IPS DF 4.7 (cell line): Measurements from ENCODE around the gene SRMS.

Source experiments
- DNase-seq: peaks from one replicate; pipeline ENCODE4 v3.0.0-alpha.2; 2013; ENCODE audit warnings: low spot score; ENCODE audit errors: extremely low read depth

SRMS gene

GRCh38 chr20:63539441-63540370 is 7.8 kb downstream of the SRMS start:
- DNase-seq = no peak

- no peak for DNase-seq
Measured at GRCh38 chr20:63539092-63539430, 8.5 kb downstream of the SRMS start.

GRCh38 chr20:63538204-63539091 is 9.1 kb downstream of the SRMS start:
- no peak for DNase-seq

- peak; percentile 58 for DNase-seq
Measured at GRCh38 chr20:63537525-63538203, 9.9 kb downstream of the SRMS start.

GRCh38 chr20:63536997-63537524 is 10.5 kb downstream of the SRMS start, which contains the start of gene PTK6:
TSS of gene PTK6 (minus strand) at chr20:63537376. CDS start at chr20:63537314, 62 bp downstream.
- no peak for DNase-seq

GRCh38 chr20:63536241-63536977 is 11.1 kb downstream of the SRMS start:
- no peak for DNase-seq

- DNase-seq = no peak
Measured at GRCh38 chr20:63534831-63535651, 12.5 kb downstream of the SRMS start.

- no peak for DNase-seq
Measured at GRCh38 chr20:63534427-63534830, 13.1 kb downstream of the SRMS start.

- DNase-seq = no peak
Measured at GRCh38 chr20:63533871-63534393, 13.6 kb downstream of the SRMS start.

GRCh38 chr20:63533388-63533787 is 14.2 kb downstream of the SRMS start:
- no peak for DNase-seq

- DNase-seq = no peak
Measured at GRCh38 chr20:63532449-63532971, 15.0 kb downstream of the SRMS start.

- no peak for DNase-seq
Measured at GRCh38 chr20:63531686-63532448, 15.7 kb downstream of the SRMS start.

GRCh38 chr20:63530788-63531160 is 16.8 kb downstream of the SRMS start:
- DNase-seq = no peak

- no peak for DNase-seq
Measured at GRCh38 chr20:63529861-63530787, 17.4 kb downstream of the SRMS start.

GRCh38 chr20:63529180-63529860 is 18.2 kb downstream of the SRMS start:
- no peak for DNase-seq

- no peak for DNase-seq
Measured at GRCh38 chr20:63527184-63527583, 20.4 kb downstream of the SRMS start.

GRCh38 chr20:63525971-63526370 is 21.6 kb downstream of the SRMS start:
- DNase-seq = no peak
